Measurements from ENCODE around the gene RBMS3. TPM values are rescaled to one million over a fixed set of nuclear protein-coding genes. Genes with fewer than 3 reads are reported as not detected.
A peak's percentile ranks its signal among the peaks of the same experiment; 100 is the strongest.

RBMS3 gene
- total RNA-seq, 1 experiment from 2014 or later, result 8.7 TPM

- DNase-seq (ENCODE audit: low spot score) (no peak), ATAC-seq (no peak)
- Mint-ChIP-seq H3K36me3 (no peaks in the 10 kb centered on the region), H3K9me3 (no peaks in the 10 kb centered on the region), H3K4me1 (peaks cover 63% of the 10 kb centered on the region), H3K27me3 (ENCODE audit: low read depth) (no peaks in the 10 kb centered on the region), H3K4me3 (no peak overlapping the region), H3K27ac (0 out of 2 replicates have a peak overlapping the region, but pooled peaks have one; percentile 1)
- ChIA-PET CTCF (no interaction called here), POLR2A (no interaction called here)
- TF ChIP-seq JUN (CRISPR knock-in tag; IDR thresholded peaks at IDR 0.05), result no peak
- no peak for TF ChIP-seq ZNF263 (CRISPR knock-in tag; IDR thresholded peaks at IDR 0.05; ENCODE audit: low read depth)
- TF ChIP-seq E2F5 (CRISPR knock-in tag; IDR thresholded peaks at IDR 0.05), result no peak
- no peak for TF ChIP-seq USF1 (CRISPR knock-in tag; IDR thresholded peaks at IDR 0.05)
- no peak for TF ChIP-seq ERG (CRISPR knock-in tag; IDR thresholded peaks at IDR 0.05)
- TF ChIP-seq TEAD1 (CRISPR knock-in tag; IDR thresholded peaks at IDR 0.05), result no peak
- no peak for TF ChIP-seq ZBTB43 (CRISPR knock-in tag; IDR thresholded peaks at IDR 0.05)
- TF ChIP-seq CDX4 (CRISPR knock-in tag; IDR thresholded peaks at IDR 0.05; ENCODE audit: borderline replicate concordance), result no peak
- TF ChIP-seq ZNF396 (CRISPR knock-in tag; IDR thresholded peaks at IDR 0.05; ENCODE audit: borderline replicate concordance), result no peak
- no peak for TF ChIP-seq ATF1 (CRISPR knock-in tag; IDR thresholded peaks at IDR 0.05)
- TF ChIP-seq E2F1 (CRISPR knock-in tag; IDR thresholded peaks at IDR 0.05), result no peak
- TF ChIP-seq FOXP4 (CRISPR knock-in tag; IDR thresholded peaks at IDR 0.05), result no peak
- no peak for TF ChIP-seq SOX15 (CRISPR knock-in tag; IDR thresholded peaks at IDR 0.05)
Measured at GRCh38 chr3:29291982-29292363, 11.1 kb downstream of the RBMS3 start.

- DNase-seq (ENCODE audit: low spot score) (no peak), ATAC-seq (no peak)
- POLR2A ChIA-PET, result no interaction called here
- Mint-ChIP-seq H3K9me3 (no peaks in the 10 kb centered on the region), H3K4me3 (no peak overlapping the region), H3K27me3 (ENCODE audit: low read depth) (no peaks in the 10 kb centered on the region), H3K36me3 (no peaks in the 10 kb centered on the region), H3K27ac (no peak overlapping the region), H3K4me1 (peaks cover 50% of the 10 kb centered on the region)
- CTCF ChIA-PET, result no interaction called here
- no peak for TF ChIP-seq SMAD4 (CRISPR knock-in tag; IDR thresholded peaks at IDR 0.05)
- TF ChIP-seq TEAD4 (CRISPR knock-in tag; IDR thresholded peaks at IDR 0.05), result no peak
- TF ChIP-seq ZBTB43 (CRISPR knock-in tag; IDR thresholded peaks at IDR 0.05), result no peak
- TF ChIP-seq NFATC4 (CRISPR knock-in tag; IDR thresholded peaks at IDR 0.05), result no peak
- TF ChIP-seq ATF6 (CRISPR knock-in tag; IDR thresholded peaks at IDR 0.05), result no peak
- TF ChIP-seq TP53 (CRISPR knock-in tag; IDR thresholded peaks at IDR 0.05), result no peak
- TF ChIP-seq ATF2 (CRISPR knock-in tag; IDR thresholded peaks at IDR 0.05; ENCODE audit: borderline replicate concordance, low read depth), result no peak
- TF ChIP-seq NR2C2 (CRISPR knock-in tag; IDR thresholded peaks at IDR 0.05), result no peak
- TF ChIP-seq ZNF263 (CRISPR knock-in tag; IDR thresholded peaks at IDR 0.05; ENCODE audit: low read depth), result no peak
- TF ChIP-seq ERG (CRISPR knock-in tag; IDR thresholded peaks at IDR 0.05), result no peak
- TF ChIP-seq JUN (CRISPR knock-in tag; IDR thresholded peaks at IDR 0.05), result no peak
- no peak for TF ChIP-seq ZNF219 (CRISPR knock-in tag; IDR thresholded peaks at IDR 0.05; ENCODE audit: borderline replicate concordance)
Measured at GRCh38 chr3:29293421-29293820, 12.6 kb downstream of the RBMS3 start.

Data from WTC11 (cell line).